ENCODE data around the gene TMSB4X.
"Not testable (repeated sequence)": the region's sequence is repeated elsewhere in the genome, so short reads cannot be mapped to it uniquely, and the experiment has no call there.

TMSB4X gene

DNA sequence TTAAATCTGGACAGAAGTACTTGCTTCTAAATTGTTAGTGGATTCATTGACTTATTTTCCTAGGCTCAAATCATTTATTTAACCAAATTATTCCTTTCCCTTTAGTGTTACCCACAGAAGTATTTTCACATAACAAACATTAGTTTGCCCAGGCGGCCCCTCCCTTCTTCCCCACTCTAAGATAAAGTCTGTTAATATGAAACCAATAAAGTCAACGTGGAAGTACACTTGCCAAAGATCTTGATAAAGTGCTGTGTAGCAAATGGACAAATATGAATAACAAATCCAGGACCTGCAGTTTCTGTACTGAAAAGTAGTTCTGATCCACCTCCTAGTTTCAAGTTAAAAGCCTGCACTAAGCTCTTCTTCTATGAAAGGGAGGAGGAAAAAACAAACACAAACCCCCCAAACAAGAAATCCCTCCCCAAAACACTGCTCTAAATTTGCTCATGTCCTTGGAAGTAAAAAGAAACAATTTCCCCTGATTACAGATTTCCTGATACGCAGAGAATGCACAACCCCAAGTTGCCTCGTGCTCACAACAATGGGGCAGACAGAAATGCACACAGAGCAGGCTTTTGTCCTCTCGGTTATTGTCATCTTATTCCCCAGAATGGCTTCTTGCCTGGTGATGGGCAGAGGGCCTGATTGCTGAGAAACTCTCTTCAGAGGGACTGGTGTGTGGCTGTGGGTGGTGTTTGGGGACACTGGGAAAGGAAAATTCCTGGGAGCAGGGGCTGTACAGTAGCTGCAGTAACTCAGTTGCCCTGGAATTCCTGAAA is 23.2 kb downstream of the TMSB4X start:
- no peak for DNase-seq

- DNase-seq = no peak
Observed at GRCh38 chrX:12999422-12999821, 24.5 kb downstream of the TMSB4X start.

GRCh38 chrX:13000301-13000811 is 25.4 kb downstream of the TMSB4X start:
- DNase-seq = no peak

- no peak for DNase-seq
Observed at GRCh38 chrX:13001097-13001496, 26.2 kb downstream of the TMSB4X start.

GRCh38 chrX:13001961-13002671 is 27.2 kb downstream of the TMSB4X start:
- DNase-seq = no peak

- no peak for DNase-seq
Observed at GRCh38 chrX:13005661-13006473, 31.0 kb downstream of the TMSB4X start.

GRCh38 chrX:13007519-13008188 is 32.7 kb downstream of the TMSB4X start:
- DNase-seq = no peak

- no peak for DNase-seq
Observed at GRCh38 chrX:13008189-13008533, 33.3 kb downstream of the TMSB4X start.

DNA sequence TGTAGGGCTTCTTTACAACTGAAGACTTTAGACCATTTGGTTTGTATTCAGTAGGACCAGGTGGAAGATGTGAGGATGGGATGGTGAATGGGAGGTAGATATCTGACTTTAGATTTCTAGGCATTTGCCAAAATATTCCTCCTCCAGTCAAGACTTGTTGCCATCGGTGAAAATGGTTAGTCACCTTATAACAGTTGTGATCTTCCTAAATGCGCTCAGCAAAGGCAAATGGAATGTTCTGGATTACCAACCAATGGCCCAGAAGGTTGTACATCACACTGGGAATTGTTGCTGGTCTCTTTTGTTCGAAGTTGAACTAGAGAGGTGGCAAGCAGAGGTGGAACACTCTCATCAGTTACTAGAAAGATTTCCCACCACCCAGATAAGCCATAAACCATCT is 33.9 kb downstream of the TMSB4X start:
- no peak for DNase-seq

GRCh38 chrX:13009273-13009672 is 34.4 kb downstream of the TMSB4X start:
- DNase-seq = no peak

DNA sequence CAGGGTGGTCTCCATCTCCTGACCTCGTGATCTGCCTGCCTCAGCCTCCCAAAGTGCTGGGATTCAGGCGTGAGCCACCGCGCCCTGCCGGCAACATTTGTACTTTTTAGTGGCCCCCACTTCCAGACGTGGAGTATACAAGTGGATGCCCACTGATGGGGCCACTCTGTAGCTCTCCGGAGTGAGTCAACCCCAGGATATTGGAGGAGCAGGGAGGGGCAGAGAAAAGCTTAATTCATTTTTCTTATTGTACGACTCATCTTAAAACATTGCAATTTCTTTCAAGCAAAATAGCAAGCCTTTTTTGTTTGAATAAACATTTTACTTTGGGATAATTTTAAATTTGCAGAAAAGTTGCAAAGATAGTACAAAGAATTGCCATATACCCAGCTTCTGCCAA is 34.9 kb downstream of the TMSB4X start:
- no peak for DNase-seq

DNA sequence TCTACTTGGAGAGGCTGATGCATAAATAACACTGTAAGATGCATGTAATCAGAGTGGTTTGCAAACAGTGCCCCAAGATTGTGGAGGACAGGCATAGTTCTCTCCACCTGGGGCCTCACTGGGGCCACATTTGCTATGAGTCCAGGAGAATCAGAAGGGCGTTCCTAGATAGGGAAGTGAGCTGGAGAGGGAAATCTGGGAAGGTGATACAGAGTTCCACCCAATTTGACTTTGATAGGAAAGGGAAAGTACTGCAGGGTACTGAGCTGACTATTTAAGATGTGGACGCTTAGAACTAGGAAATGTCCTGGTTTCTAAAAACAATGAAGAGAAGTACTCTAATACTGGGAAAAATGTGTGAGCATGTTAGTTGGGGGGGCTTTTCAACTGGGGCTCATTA is 35.6 kb downstream of the TMSB4X start:
- DNase-seq = no peak

DNA sequence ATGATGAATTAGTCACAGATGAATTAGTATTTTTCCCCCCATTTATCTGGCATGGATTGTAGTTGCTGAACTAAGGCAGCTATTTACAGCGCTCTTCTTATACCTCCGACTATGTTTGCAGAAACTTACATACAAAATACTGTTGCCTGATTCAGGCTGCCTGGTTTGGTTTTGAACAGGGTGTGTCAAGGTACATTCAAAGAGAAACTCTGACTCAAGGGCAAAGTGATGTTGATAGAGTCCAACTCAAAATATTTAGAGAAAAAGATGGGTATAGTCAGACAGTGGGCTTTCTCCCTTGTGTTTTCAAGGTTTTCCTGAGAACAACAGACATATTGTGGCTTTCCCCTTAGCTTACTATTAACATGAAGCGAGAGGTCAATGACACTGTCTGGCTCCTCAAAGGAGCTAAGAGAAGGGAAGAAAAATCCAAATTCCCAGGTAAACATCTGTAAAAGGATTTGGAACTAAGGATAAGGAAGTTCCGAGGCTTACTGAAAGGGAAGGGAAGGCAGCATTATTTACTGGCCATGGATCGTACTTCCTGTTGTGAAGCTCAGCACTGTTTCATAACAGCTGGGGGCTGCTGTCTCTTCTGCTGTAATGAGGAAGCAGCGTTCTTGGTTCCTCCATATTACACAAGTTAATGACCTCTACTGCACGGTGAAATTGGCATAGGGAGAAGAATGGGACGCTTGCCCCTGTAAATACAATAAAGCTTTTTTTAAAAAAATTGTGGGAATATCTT is 38.6 kb downstream of the TMSB4X start:
- DNase-seq = no peak

GRCh38 chrX:13014111-13015096 is 39.5 kb downstream of the TMSB4X start:
- no peak for DNase-seq

- DNase-seq = no peak
Observed at GRCh38 chrX:13015536-13016236, 40.8 kb downstream of the TMSB4X start.

DNA sequence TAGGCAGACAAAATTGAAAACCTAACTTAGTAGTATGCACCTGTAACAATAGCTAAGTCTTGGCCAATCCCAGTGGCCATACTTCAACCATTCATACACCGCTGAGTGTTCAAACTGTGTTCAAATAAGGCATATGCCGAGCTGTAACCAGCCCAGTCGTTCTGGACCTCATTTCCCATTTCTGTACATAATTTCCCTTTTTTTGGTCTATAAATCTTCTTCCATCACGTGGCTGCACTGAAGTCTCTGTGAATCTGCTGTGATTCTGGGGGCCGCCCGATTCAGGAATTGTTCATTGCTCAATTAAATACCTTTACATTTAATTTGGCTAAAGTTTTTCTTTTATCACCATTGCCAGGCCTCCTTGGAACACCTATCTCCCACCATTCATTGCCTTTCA is 41.8 kb downstream of the TMSB4X start:
- DNase-seq = not testable (repeated sequence)

DNA sequence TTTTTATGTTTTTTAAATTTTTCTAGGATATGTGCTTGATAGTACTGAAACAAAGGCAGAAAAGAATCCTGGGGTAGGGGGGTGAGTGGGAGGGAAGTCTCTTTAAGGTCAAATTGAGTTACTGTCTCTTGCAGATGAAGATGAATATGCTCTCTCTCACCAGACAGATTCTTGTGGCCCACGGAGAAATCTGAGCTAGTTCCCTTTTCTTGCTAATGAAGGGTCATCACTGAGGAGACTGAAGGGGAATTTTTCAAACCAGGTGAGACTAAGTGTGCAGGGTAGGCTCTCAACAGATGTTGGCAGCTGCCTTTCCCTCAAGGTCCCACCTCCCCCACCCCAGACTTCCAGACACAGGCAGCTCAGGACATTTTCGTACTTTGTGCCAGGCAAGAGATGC is 48.0 kb downstream of the TMSB4X start:
- no peak for DNase-seq

GRCh38 chrX:13023567-13023966 is 48.7 kb downstream of the TMSB4X start:
- DNase-seq = no peak

DNA sequence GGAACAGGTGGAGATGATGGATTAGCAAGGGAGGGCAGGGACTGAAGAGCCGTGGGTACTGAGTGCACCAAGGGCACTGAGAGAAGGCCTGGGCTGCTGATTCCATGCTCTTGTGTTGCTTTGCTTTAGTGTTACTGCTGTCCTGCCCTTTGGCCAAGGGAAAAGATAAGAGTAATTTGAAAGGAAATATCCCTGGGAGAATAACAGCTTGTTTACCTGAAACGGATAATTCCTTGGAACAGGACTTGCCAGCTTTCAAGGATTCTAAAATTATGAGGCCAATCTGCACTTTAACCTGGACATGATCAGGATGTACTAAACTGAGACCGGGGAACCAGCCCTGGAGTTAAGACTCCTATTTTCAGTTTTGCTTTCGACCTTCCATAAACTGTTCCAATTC is 49.1 kb downstream of the TMSB4X start:
- no peak for DNase-seq

DNA sequence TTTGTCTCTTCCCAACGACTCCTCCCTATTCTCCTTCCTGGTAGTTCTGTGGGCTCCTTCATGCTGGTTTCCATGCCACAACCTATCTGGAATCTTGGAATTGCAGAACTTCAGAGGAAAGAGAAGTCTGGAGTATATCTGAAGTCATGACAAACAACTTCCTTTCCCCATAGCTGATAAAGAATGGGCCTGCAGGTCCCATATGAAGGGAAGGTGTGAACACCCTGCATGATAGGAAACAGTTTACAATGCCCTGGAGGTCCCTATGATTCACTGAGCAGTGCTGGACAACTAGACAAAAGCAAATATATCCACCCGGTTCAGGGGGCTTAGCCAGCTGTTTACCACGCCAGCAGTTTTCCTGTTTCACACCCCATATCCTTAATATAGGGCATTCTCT is 50.1 kb downstream of the TMSB4X start:
- no peak for DNase-seq
